Stimulated activated CD4-positive, alpha-beta T cell treated with anti-CD3 and anti-CD28 coated beads, Interleukin-4, amount 100 ng/mL, for 4 hours (primary cell): ENCODE measurements around the gene PPHLN1.
"Not testable (repeated sequence)": the region's sequence is repeated elsewhere in the genome, so short reads cannot be mapped to it uniquely, and the experiment has no call there.

Experiments
- DNase-seq, 2 experiments: peaks; one replicate each; pipeline ENCODE4 v3.0.0-alpha.2; 2020

PPHLN1 gene

DNA sequence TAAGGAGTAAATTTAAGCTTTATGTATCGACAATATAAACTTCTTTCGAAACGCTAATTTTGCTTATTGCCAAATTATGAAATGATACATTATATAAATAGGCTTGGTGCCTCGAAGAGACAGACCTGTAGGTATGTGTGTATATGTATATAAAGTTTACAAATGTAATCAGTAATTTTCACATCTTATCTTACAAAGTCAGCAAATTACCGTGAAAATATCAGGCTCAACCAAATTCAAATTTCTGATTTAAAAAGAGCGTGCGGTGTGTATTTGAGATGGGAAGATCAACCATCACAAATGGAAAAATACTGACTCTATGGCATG lies 678 bp upstream of the PPHLN1 start:
- no peak for DNase-seq

DNA sequence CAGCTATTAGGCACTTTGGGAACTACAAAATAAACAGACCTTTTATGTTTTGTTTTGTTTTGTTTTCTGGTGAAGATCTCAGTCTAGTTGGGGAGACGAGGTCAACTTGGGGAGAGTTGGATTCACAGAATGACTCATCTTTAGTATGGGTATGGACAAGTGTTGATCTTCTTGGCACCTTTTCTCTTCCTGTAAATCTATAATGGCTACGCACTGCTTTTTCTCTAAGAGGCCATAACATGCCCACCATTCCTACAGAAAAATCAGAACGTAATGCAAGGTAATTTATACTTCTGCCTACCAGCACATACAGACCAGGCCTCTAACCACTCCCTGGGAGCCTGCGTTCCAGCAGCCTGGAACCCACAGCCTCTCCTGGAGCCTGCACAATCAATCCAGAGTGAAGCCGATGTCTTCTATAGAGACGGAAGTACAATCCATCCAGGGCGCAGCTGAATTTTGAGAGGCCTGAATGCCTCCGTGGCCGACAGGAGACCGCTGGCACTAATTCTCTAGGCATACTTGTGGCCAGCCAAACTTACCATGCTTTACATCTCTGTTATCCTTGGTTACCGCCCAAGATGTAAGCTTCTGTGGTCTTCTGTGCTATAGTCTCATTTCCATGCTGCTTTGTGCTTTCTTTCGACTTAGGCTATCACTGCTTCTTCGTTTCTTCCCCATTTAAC lies 717 bp downstream of the PPHLN1 start:
- no peak for DNase-seq

GRCh38 chr12:42327227-42327590 lies 1.2 kb downstream of the PPHLN1 start:
- DNase-seq, result no peak

GRCh38 chr12:42330097-42330496 lies 4.1 kb downstream of the PPHLN1 start:
- DNase-seq, result not testable (repeated sequence)

GRCh38 chr12:42332301-42333285 lies 6.6 kb downstream of the PPHLN1 start:
- DNase-seq, result no peak

- no peak for DNase-seq
These were observed 10.3 kb downstream of the PPHLN1 start for GRCh38 chr12:42336286-42336685.

GRCh38 chr12:42338280-42338679 lies 12.3 kb downstream of the PPHLN1 start:
- no peak for DNase-seq

DNA sequence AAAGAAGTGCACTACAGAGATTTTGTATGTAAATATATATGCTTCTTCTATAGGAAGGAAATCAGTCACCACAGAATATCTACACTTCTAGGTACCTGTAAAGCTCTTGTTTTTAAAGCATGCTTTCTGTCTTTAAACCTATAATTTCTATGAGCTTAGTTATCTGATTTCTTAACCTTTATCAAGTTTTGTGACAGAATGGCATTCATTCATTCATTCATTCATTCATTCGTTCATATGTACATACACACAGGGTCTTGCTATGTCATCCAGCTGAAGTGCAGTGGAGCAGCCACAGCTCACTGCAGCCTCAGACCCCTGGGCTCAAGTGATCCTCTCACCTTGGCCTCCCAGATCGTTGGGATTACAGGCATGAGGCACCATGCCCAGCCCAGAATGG lies 16.1 kb downstream of the PPHLN1 start:
- DNase-seq, result no peak

GRCh38 chr12:42343721-42344120 lies 17.8 kb downstream of the PPHLN1 start:
- no peak for DNase-seq

DNA sequence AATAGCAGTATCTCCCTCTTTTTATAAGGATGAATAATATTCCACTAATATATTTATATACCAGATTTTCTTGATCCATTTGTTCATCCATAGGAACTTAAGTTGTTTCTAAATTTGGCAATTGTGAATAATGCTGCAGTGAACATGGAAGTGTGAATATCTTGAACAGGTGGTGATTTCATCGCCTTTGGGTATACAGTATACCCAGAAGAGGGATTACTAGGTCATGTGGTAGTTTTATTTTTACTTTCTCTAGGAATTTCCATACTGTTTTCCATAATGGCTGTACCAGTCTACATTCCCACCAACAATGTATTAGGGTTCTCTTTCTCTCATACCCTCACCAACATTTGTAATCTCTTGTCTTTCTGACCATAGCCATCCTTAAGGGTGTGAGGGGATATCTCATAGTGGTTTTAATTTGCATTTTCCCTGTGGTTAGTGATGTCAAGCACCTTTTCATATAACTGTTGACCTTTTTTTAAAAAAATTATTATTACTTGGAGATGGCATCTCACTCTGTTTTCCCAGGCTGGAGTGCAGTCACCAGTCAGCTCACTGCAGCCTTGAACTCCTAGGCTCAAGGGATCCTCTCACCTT lies 20.5 kb downstream of the PPHLN1 start:
- DNase-seq, result no peak

GRCh38 chr12:42349119-42350020 lies 23.4 kb downstream of the PPHLN1 start:
- DNase-seq, result not testable (repeated sequence)

- not testable (repeated sequence) for DNase-seq
These were observed 24.0 kb downstream of the PPHLN1 start for GRCh38 chr12:42350021-42350407.

DNA sequence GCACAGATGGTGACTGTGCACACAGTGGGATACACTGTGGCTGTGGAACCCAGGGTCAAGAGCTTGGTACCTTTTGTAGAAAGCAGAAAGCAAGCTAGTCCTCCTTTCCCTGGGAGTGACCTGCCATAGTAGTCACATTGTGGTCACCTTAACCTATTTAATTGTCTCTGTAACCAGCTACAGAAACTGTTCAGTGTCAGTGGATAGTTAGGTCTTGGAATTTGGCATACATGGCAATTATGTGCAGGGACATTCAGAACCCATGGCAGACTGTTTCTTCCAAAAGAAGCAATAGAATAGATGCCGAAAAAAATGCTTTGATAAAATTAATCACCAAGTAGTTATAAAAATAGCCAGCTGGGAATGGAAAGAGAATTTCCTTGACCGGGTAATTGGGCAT lies 30.4 kb downstream of the PPHLN1 start:
- no peak for DNase-seq

DNA sequence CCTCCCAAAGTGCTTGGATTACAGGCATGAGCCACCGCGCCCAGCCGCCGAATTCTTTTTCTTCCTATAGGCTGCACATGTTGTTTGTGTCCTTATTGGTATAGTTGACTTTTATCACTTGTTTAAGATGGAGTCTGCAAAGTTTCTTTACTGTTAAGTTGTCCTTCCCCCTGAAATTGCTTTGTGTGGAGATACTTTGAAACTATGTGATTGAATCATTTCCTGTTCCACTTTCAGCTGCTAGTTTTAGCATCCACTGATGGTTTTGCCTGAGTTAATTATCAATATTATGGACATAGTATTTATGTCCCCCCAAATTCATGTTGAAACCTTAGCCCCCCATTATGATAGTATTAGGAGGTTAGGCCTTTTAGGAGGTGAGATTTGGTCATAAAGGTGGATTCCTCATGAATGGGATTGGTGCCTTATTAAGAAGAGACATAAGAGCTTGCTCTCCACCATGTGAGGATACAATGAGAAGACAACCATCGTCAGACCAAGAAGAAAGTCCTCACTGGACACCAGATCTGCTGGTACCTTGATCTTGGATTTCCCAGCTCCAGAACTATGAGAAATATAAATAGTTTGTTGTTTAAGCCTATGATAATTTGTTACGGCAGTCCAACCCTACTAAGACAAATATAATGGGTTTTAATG lies 34.9 kb downstream of the PPHLN1 start:
- no peak for DNase-seq

GRCh38 chr12:42361909-42362646 lies 36.1 kb downstream of the PPHLN1 start:
- no peak for DNase-seq

GRCh38 chr12:42362647-42363260 lies 36.8 kb downstream of the PPHLN1 start:
- no peak for DNase-seq

- DNase-seq, result no peak
These were observed 38.7 kb downstream of the PPHLN1 start for GRCh38 chr12:42364692-42365091.

GRCh38 chr12:42365486-42365885 lies 39.5 kb downstream of the PPHLN1 start:
- DNase-seq, result no peak

DNA sequence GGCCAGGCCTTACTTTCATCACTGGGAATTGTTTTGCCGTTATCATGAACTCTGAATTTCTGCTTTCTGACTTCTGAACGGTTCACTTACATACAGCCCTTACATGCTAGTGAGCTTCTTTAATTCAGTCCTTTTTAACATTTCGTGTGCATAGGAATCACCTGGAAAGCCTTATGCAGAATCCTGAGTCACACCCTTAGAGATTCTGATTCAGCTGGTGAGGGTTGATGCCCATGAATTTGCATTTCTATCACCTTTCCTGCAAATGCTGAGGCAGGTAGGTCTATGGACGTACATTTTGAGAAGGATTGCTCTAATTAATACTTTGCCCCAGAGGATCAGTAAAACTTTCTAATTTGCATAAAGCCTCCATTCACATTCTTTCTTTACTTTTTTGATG lies 44.0 kb downstream of the PPHLN1 start:
- DNase-seq, result no peak

DNA sequence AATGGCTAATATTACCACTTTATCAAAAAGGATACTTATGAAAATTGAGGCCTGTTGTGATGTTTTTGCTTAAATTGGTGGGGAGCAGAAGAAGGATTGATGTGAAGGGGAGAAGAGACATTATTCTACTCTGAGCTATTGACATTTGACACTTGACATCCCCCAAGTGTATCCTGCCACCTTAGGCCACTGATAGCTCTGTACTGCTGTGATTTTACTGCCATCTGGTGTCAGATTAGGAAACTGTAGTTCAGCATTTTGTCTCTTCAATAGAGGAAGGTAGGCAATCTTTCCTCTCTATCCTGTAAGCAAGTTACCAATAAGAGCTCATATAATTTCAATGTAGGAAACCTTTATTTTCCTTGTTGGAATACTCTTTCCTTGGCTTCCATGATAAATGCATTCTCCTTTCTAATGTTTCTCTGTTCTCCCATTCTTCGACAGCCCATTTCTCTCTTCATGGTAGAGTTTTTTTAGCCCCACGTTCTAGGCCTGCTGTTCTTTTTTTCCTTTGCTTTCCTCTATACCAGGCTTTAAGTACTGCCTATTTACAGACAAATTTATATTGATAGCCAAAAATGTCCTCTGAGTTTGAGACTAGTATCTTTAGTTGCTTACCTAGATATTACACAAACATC lies 46.3 kb downstream of the PPHLN1 start:
- no peak for DNase-seq

DNA sequence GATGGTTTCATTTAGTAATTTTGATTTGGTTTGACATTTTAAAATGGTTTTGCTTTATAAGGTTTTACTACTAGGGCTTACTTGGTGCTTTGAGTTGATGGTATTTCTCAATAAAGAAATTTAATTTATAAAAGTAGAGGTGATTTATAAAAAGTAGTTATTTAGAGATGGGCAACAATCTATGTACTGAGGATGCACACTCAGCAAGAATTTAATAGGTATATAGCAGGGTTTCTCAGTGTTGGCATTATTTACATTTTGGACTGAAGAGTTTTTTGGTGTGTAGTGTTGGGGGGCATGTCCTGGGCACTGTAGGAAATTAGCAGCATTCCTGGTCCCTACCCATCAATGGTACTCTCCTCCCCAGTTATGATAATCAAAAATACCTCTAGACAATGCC lies 47.7 kb downstream of the PPHLN1 start:
- no peak for DNase-seq
